HFF-Myc (cell line): ENCODE results near the gene PTPRH.

Source experiments
- DNase-seq: peaks from one replicate; pipeline ENCODE4 v3.0.0-alpha.2; 2011; ENCODE audit warnings: low read depth; ENCODE audit errors: extremely low read depth
- H3K4me3 ChIP-seq: replicated peaks from 2 replicates; pipeline ENCODE4 v1.5.1; 2011; ENCODE audit warnings: low read depth, mild to moderate bottlenecking, control low read depth, low read length
- CTCF ChIP-seq: IDR thresholded peaks from 2 replicates; pipeline ENCODE4 v1.5.1; 2012; ENCODE audit warnings: mild to moderate bottlenecking, low read depth, low read length, control low read depth; ENCODE audit errors: missing control alignments

The PTPRH gene

DNA sequence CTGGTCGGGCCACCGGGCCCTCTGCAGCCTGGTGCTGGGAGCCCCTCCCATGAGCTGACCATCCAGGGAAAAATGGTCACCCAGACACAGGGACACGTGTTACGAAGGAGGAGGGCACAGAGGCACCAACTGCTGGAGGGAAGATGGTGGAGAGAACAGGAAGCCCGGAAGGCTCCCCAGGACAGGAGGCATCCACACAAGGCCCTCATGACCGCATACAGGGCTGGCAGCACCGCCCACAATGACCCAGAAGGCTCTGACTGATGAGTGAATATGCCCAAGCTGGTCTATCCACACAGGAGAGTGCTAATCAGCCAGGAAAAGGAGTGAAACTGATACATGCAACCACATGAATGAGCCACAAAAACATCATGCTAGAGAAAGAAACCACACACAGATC lies 33.2 kb upstream of the PTPRH start:
- DNase-seq: no peak
- H3K4me3 ChIP-seq: no peak overlapping the region
- TF ChIP-seq CTCF: no peak

DNA sequence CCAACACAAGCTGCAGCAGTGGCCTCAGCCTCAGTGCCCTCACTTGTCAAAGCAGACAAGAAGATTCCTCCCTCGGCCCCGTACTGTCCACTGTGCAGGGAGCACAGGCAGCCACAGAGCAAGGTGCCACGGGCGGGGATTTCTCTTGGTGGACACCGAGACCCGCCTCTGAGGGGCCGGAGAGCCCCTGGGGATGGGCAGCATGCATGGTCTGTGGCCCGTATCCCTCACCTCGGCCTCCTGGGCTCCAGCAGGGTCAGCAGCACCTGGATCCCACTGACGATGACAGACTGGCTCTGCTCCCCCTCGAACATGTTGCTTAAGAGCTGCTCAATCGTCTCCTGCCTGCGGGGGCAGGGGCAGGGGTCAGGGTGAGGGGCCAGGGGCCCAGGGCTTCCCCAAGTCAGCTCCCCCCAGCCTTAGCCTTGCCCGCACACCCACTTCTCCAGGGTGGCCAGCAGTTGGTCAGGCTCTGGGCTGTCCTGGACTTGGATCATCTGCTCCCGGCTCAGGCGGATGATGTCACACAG lies 32.7 kb upstream of the PTPRH start:
- TF ChIP-seq CTCF: no peak
- no peak overlapping the region for H3K4me3 ChIP-seq
- no peak for DNase-seq

DNA sequence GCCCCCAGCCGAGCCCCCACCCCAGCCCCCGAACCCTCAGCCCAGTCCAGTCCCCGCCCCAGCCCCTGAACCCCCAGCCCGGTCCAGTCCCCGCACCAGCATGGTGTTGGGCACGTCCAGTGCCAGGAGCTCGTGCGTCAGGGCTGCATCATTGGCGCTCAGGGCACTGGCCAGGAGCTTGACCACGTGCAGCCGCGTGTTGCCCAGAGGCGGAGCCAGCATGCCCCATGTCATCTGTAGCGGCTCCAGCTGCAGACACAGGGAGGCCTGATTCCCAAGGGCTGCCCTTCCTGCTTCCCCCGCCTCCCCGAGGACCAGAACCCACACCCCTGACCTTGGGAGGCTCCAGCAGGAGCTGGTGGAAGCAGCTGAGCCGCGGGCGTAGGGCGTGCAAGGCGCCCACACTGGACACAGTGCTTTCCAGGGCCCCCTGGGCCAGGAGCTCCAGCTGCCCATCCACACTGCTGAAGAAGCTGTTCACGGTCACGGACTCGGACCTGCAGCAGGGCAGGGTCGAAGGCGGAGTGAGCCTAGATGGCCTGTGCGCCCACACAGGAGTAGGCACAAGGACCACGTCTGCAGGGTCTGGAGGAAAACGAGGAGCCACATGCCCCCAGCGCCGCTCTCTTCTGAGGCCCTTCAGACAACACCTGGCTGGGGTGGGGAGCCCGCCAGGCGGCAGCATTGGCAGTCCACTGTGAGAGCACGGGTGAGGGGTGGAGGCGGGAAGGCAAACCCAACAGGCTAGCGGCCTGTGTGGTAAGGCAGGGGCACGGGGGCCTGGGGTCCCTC lies 32.0 kb upstream of the PTPRH start:
- no peak for DNase-seq
- TF ChIP-seq CTCF: no peak
- no peak overlapping the region for H3K4me3 ChIP-seq

- no peak for TF ChIP-seq CTCF
- DNase-seq: no peak
- no peak overlapping the region for H3K4me3 ChIP-seq
These were observed 31.4 kb upstream of the PTPRH start for GRCh38 chr19:55240713-55241020.

DNA sequence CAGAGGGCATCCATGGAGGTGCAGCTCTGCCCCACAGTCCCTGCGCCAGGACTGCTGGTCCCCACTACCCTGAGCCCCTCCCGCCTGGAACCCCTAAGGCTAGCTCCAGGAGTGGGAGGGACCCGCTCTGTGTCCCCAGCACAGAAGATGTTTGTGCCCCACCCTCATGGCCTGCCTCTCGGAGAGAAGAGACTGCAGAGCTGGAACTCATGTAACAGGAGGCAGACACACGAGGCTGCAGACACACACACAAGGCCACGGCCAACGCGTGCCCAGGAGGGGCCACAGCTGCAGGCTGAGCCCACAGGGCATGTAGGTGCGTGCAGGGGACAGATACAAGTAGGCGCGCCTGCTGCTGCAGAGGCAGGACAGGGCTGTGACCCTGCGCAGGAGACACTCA lies 29.7 kb upstream of the PTPRH start:
- no peak overlapping the region for H3K4me3 ChIP-seq
- no peak for TF ChIP-seq CTCF
- no peak for DNase-seq

GRCh38 chr19:55238030-55238429 lies 28.7 kb upstream of the PTPRH start:
- H3K4me3 ChIP-seq: no peak overlapping the region
- no peak for TF ChIP-seq CTCF
- DNase-seq: no peak

- no peak for TF ChIP-seq CTCF
- no peak for DNase-seq
- no peak overlapping the region for H3K4me3 ChIP-seq
These were observed 23.7 kb upstream of the PTPRH start for GRCh38 chr19:55232986-55233385.
